ENCODE data around the gene ETV4. TPM values are rescaled to one million over a fixed set of nuclear protein-coding genes. Genes with fewer than 3 reads are reported as not detected.

ETV4 gene
- total RNA-seq, 1 experiment from 2014 or later: 85.6 TPM

GRCh38 chr17:43545383-43545632 lies 832 bp downstream of the ETV4 start:
- CTCF ChIA-PET: interaction anchor here (0.6 to 1.0 kb wide), 9 partner anchors 19 to 948 kb away, joined by 3 to 7 read pairs (median 4); partner anchors contain the start of genes DHX8 and HDAC5
- no TSS peak for BruUV-seq (replicated peaks)
- Mint-ChIP-seq H3K4me3 (ENCODE audit: low read depth, unreplicated experiment) (peak overlapping the region; percentile 83), H3K9me3 (ENCODE audit: low read depth, unreplicated experiment) (no peaks in the 10 kb centered on the region), H3K27me3 (ENCODE audit: unreplicated experiment) (no peaks in the 10 kb centered on the region), H3K27ac (ENCODE audit: unreplicated experiment) (peak overlapping the region; percentile 94), H3K36me3 (ENCODE audit: insufficient read depth, unreplicated experiment) (peaks cover 49% of the 10 kb centered on the region), H3K4me1 (ENCODE audit: low read depth, unreplicated experiment) (peaks cover 42% of the 10 kb centered on the region)
- intact Hi-C loops (cut with micrococcal nuclease; ENCODE audit: unreplicated experiment): no loop called here
- no peak for DNase-seq
- TF ChIP-seq CTCF (IDR thresholded peaks at IDR 0.05; ENCODE audit: unreplicated experiment): no peak

GRCh38 chr17:43543771-43544575 lies 2.2 kb downstream of the ETV4 start:
- CTCF ChIA-PET: interaction anchor here (0.7 kb wide), 2 partner anchors 36 to 60 kb away, joined by 3 to 4 read pairs; partner anchors contain the start of gene DHX8

DNA sequence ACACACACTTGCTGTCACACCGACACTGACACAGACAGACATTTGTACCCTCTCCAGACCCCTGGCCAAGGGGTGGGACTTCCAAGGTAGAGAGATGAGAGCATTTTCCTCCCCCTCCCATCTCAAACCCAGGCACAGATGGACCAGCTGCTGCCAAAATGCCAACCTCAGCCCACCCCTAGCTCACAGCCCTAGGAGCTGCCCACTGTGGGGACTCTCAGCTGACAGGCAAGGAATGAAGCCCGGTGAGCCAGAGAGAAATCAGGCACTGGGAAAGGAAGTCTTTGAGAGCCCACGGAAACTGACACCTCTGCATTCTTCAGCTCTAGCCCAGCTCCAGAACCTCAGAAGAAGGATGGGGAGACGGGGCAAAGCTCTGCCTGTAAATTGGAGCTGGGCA lies 2.8 kb downstream of the ETV4 start:
- Mint-ChIP-seq H3K27me3 (ENCODE audit: unreplicated experiment) (no peaks in the 10 kb centered on the region), H3K36me3 (ENCODE audit: insufficient read depth, unreplicated experiment) (peaks cover 46% of the 10 kb centered on the region), H3K4me3 (ENCODE audit: low read depth, unreplicated experiment) (peak overlapping the region; percentile 83), H3K9me3 (ENCODE audit: low read depth, unreplicated experiment) (no peaks in the 10 kb centered on the region), H3K27ac (ENCODE audit: unreplicated experiment) (no peak overlapping the region), H3K4me1 (ENCODE audit: low read depth, unreplicated experiment) (peaks cover 42% of the 10 kb centered on the region)
- intact Hi-C loops (cut with micrococcal nuclease; ENCODE audit: unreplicated experiment): no loop called here
- DNase-seq: no peak
- TF ChIP-seq CTCF (IDR thresholded peaks at IDR 0.05; ENCODE audit: unreplicated experiment): no peak
- CTCF ChIA-PET: interaction anchor here (0.6 to 0.7 kb wide), 3 partner anchors 36 to 88 kb away, joined by 3 to 4 read pairs (median 4); partner anchors contain the start of gene DHX8
- no TSS peak for BruUV-seq (replicated peaks)

More at GRCh38 chr17:43543771-43544575, 2.2 kb downstream of the ETV4 start:
- intact Hi-C loops (cut with micrococcal nuclease; ENCODE audit: unreplicated experiment): no loop called here
- peak; percentile 47 for DNase-seq
- peaks cover 46% of the 10 kb centered on the region for H3K36me3 Mint-ChIP-seq (ENCODE audit: insufficient read depth, unreplicated experiment)
- TSS peak; percentile 66 for BruUV-seq (replicated peaks)
- H3K27me3 Mint-ChIP-seq (ENCODE audit: unreplicated experiment): no peaks in the 10 kb centered on the region
- H3K4me1 Mint-ChIP-seq (ENCODE audit: low read depth, unreplicated experiment): peaks cover 42% of the 10 kb centered on the region
- no peaks in the 10 kb centered on the region for H3K9me3 Mint-ChIP-seq (ENCODE audit: low read depth, unreplicated experiment)
- peak overlapping the region; percentile 94 for H3K27ac Mint-ChIP-seq (ENCODE audit: unreplicated experiment)
- TF ChIP-seq CTCF (IDR thresholded peaks at IDR 0.05; ENCODE audit: unreplicated experiment): no peak
- H3K4me3 Mint-ChIP-seq (ENCODE audit: low read depth, unreplicated experiment): peak overlapping the region; percentile 83

GRCh38 chr17:43542859-43543258 lies 3.3 kb downstream of the ETV4 start:
- Mint-ChIP-seq H3K27ac (ENCODE audit: unreplicated experiment) (no peak overlapping the region), H3K4me1 (ENCODE audit: low read depth, unreplicated experiment) (peaks cover 42% of the 10 kb centered on the region), H3K9me3 (ENCODE audit: low read depth, unreplicated experiment) (no peaks in the 10 kb centered on the region), H3K36me3 (ENCODE audit: insufficient read depth, unreplicated experiment) (peaks cover 46% of the 10 kb centered on the region), H3K27me3 (ENCODE audit: unreplicated experiment) (no peaks in the 10 kb centered on the region), H3K4me3 (ENCODE audit: low read depth, unreplicated experiment) (no peak overlapping the region)
- no TSS peak for BruUV-seq (replicated peaks)
- TF ChIP-seq CTCF (IDR thresholded peaks at IDR 0.05; ENCODE audit: unreplicated experiment): no peak
- no peak for DNase-seq
- intact Hi-C loops (cut with micrococcal nuclease; ENCODE audit: unreplicated experiment): no loop called here
- CTCF ChIA-PET: interaction anchor here (0.6 kb wide), 1 partner anchor 88 kb away, joined by 4 read pairs; no protein-coding TSS in a partner anchor
